ENCODE measurements around the gene SPTLC3. TPM values are rescaled to one million over a fixed set of nuclear protein-coding genes. Genes with fewer than 3 reads are reported as not detected.

SPTLC3 gene
- total RNA-seq, 3 donors from 2014 or later, result 7.2 to 18.2 (median 9.7) TPM

DNA sequence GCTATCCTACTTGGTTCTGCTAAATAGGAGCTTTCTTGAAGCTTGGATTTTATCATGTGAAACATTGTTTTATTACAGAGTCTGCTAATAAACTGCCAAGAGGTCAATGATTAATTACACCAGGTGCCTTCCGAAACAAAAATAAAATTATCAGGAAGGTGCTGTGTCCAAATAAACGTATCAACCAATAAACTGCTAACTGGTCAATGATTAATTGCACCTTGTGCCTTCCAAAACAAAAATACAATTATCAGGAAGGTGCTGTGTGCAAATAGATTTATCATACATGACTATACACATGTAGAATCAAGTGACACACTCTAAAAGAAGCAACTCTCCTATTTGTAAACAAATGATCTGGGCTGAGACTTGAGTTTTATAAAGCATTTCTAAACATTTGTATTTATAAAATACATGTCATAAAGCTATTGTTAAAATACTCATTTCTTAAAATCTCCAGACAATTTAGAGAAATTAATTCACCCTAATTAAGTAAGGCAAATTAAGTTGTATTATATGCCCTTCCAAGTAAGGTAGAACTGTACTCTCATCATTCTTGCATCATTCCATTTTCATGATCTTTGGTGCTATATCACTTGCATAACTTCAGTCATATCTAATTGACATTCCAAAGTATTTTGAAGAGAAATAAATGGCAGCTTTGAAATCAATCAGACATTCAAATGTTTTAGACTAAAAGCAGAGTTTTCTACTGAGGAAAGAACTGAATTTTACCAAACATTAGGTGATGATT lies 26.8 kb downstream of the SPTLC3 start:
- Histone ChIP-seq H3K4me1 (ENCODE audit: low read depth) (no peaks in the 10 kb centered on the region), H3K4me3 (no peak overlapping the region), H3K36me3 (ENCODE audit: low read depth) (no peaks in the 10 kb centered on the region), H3K9me3 (no peaks in the 10 kb centered on the region)
- TF ChIP-seq, protein P1, sequence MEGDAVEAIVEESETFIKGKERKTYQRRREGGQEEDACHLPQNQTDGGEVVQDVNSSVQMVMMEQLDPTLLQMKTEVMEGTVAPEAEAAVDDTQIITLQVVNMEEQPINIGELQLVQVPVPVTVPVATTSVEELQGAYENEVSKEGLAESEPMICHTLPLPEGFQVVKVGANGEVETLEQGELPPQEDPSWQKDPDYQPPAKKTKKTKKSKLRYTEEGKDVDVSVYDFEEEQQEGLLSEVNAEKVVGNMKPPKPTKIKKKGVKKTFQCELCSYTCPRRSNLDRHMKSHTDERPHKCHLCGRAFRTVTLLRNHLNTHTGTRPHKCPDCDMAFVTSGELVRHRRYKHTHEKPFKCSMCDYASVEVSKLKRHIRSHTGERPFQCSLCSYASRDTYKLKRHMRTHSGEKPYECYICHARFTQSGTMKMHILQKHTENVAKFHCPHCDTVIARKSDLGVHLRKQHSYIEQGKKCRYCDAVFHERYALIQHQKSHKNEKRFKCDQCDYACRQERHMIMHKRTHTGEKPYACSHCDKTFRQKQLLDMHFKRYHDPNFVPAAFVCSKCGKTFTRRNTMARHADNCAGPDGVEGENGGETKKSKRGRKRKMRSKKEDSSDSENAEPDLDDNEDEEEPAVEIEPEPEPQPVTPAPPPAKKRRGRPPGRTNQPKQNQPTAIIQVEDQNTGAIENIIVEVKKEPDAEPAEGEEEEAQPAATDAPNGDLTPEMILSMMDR (IDR thresholded peaks at IDR 0.05), result no peak
- DNase-seq (no peak), ATAC-seq (no peak)
- intact Hi-C loops (cut with DNase I, micrococcal nuclease), result no loop called here

DNA sequence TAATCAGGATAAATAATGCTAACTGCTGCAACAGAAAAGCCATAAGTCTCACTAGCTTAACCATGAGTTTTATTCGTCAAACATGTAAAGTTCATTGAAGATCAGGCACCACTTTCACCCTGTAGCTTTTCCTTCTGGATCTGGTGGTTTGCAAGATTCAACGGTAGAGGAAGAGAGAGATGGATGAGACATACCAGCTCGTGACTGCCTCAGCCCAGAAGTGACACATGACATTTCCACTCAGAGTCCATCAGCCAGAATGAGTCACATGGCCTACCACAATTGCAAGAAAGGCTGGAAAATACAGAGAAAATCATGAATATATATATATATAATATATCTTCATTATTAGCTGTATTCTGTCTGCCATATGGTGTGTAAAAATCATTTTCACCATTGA lies 29.0 kb downstream of the SPTLC3 start:
- intact Hi-C loops (cut with DNase I, micrococcal nuclease), result no loop called here
- Histone ChIP-seq H3K4me3 (no peak overlapping the region), H3K36me3 (ENCODE audit: low read depth) (no peaks in the 10 kb centered on the region), H3K9me3 (no peaks in the 10 kb centered on the region), H3K4me1 (ENCODE audit: low read depth) (no peaks in the 10 kb centered on the region)
- no peak for ATAC-seq
- TF ChIP-seq, protein P1 (IDR thresholded peaks at IDR 0.05), result no peak
- no peak for DNase-seq

DNA sequence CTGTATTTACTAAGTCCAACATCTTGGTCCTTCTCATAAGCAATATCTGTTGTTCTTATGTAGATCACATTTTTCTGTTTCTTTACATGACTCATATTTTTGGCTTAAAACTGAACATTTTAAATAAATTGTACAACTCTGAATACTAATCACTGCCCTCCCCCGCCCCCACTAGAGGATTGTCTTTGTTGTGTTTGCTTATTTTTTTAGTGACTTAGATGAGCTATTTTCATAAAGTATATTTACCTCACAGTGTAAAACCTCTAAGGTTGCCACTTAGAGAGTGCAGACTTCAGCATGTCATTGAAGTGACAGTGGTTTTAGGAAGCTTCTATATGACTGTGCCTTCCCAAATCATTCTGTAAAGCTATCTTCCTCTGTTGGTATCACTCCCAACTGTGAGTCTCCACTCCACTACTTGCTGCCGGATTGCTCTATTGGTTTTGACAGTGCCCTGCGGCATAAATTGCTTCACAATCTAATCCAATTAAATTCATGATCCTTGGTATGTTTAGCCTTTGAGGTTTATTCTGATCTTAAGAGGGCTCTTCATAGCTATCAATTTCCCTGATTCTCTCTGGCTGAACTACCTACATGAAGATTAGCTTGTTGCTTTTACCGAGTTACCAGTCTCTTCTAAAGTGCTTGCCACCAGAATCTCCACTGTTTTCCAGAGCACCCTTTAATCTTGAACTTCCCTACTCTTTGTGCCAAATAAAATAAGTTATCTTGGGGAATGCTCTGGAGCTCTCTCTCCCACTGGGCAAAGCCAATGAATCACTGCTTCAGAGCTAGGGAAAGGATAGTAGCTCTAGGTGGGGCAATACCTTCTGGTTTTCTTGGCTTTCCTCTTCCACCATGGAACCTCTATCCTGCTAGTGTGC lies 33.0 kb downstream of the SPTLC3 start:
- H3K4me3 ChIP-seq, result no peak overlapping the region
- H3K36me3 ChIP-seq (ENCODE audit: low read depth), result no peaks in the 10 kb centered on the region
- intact Hi-C loops (cut with DNase I, micrococcal nuclease), result no loop called here
- no peaks in the 10 kb centered on the region for H3K4me1 ChIP-seq (ENCODE audit: low read depth)
- TF ChIP-seq, protein P1 (IDR thresholded peaks at IDR 0.05), result no peak
- H3K9me3 ChIP-seq, result no peaks in the 10 kb centered on the region
- DNase-seq, result no peak
- no peak for ATAC-seq

DNA sequence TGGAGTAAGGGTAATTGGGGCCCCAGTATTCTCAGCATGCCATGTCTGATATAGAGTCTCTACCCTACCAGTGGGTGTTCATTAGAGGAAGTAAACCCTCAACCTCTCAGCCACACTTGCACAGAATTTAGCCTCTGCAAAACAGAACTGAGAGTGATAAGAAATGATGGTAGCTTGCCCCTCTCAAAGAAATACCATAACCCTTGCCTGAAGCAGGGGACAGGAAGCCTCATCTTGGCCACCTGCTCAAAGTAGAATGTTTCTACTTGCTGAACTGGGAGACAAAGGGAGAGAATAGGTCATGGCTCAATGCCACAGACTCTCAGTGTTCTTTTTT lies 33.7 kb downstream of the SPTLC3 start:
- ATAC-seq, result no peak
- Histone ChIP-seq H3K4me3 (no peak overlapping the region), H3K36me3 (ENCODE audit: low read depth) (no peaks in the 10 kb centered on the region), H3K4me1 (ENCODE audit: low read depth) (no peaks in the 10 kb centered on the region), H3K9me3 (no peaks in the 10 kb centered on the region)
- TF ChIP-seq, protein P1 (IDR thresholded peaks at IDR 0.05), result no peak
- intact Hi-C loops (cut with DNase I, micrococcal nuclease), result no loop called here
- DNase-seq, result no peak

DNA sequence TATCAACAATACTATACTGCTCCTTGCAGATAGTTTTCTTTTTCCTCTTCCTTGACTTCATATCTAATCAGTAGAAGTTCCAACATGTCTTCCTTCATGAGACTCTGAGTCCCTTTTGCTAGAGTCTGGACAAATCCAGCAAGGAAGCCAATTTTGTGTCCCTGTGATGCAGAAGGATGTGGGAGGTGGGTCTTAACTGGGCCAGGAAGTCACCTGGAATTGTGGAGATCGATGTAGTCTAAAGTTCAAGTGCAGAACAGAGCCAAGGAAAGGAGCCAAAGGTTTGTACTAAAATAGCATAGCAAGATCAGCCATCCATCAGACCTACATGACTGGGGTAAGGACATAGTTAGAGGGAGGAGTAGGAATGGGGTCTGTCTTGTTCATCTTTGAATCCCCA lies 37.6 kb downstream of the SPTLC3 start:
- no peaks in the 10 kb centered on the region for H3K9me3 ChIP-seq
- H3K4me3 ChIP-seq, result no peak overlapping the region
- DNase-seq (no peak), ATAC-seq (no peak)
- intact Hi-C loops (cut with DNase I, micrococcal nuclease), result no loop called here
- H3K36me3 ChIP-seq (ENCODE audit: low read depth), result no peaks in the 10 kb centered on the region
- no peaks in the 10 kb centered on the region for H3K4me1 ChIP-seq (ENCODE audit: low read depth)
- TF ChIP-seq, protein P1 (IDR thresholded peaks at IDR 0.05), result no peak
